GM13976 (cell line): Measurements from ENCODE around the gene FMNL1.

Experiments
- DNase-seq: peaks from one replicate; pipeline ENCODE4 v3.0.0; 2012; ENCODE audit warnings: low spot score
- in situ Hi-C: fragments of 300-500 bp; cut with MboI; formaldehyde crosslinking; loops from one replicate; pipeline ENCODE4 v1.12.0; 2022; ENCODE audit warnings: low sequenced_read_pairs, mixed read lengths, inconsistent platforms; ENCODE audit not compliant: unreplicated experiment
- TF ChIP-seq, protein P1 (sequence below): IDR thresholded peaks from 2 replicates; pipeline ENCODE4 v1.5.1; 2012; ENCODE audit warnings: borderline replicate concordance, mild to moderate bottlenecking; ENCODE audit not compliant: insufficient read depth; ENCODE audit errors: extremely low read depth, missing control alignments, control extremely low read depth

The FMNL1 gene

DNA sequence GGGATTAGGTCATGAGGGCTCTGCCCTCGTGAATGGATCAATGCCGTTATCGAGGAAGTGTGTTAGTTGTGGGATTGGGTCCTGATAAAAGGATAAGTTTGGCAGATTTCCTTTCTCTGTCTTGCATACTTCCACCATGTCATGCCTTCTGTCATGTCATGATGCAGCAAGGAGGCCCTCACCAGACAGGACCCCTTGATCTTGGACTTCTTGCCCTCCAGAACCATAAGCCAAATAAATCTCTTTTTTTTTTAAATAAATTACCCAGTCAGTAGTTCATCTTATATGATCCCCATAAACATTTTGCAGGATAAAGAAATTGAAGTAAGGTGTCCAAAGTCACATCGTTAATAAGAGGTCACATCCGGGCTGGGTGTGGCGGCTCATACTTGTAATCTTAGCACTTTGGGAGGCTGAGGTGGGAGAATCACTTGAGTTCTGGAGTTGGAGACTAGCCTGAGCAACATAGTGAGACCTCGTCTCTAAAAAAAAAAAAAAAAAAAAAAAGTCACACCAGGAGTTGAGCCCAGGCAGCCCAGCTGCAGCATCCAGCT lies 34.8 kb upstream of the FMNL1 start:
- TF ChIP-seq, protein P1, sequence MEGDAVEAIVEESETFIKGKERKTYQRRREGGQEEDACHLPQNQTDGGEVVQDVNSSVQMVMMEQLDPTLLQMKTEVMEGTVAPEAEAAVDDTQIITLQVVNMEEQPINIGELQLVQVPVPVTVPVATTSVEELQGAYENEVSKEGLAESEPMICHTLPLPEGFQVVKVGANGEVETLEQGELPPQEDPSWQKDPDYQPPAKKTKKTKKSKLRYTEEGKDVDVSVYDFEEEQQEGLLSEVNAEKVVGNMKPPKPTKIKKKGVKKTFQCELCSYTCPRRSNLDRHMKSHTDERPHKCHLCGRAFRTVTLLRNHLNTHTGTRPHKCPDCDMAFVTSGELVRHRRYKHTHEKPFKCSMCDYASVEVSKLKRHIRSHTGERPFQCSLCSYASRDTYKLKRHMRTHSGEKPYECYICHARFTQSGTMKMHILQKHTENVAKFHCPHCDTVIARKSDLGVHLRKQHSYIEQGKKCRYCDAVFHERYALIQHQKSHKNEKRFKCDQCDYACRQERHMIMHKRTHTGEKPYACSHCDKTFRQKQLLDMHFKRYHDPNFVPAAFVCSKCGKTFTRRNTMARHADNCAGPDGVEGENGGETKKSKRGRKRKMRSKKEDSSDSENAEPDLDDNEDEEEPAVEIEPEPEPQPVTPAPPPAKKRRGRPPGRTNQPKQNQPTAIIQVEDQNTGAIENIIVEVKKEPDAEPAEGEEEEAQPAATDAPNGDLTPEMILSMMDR = no peak
- no peak for DNase-seq
- in situ Hi-C loops = no loop called here

GRCh38 chr17:45189009-45189408 lies 32.7 kb upstream of the FMNL1 start:
- TF ChIP-seq, protein P1 = no peak
- in situ Hi-C loops = no loop called here
- no peak for DNase-seq

- in situ Hi-C loops = loop anchor here (10.0 kb wide), 1 partner anchor 56 kb away; the partner anchor contains the start of genes ACBD4 and PLCD3
- no peak for DNase-seq
- TF ChIP-seq, protein P1 = no peak
Measured at GRCh38 chr17:45190503-45191255, 31.0 kb upstream of the FMNL1 start.

DNA sequence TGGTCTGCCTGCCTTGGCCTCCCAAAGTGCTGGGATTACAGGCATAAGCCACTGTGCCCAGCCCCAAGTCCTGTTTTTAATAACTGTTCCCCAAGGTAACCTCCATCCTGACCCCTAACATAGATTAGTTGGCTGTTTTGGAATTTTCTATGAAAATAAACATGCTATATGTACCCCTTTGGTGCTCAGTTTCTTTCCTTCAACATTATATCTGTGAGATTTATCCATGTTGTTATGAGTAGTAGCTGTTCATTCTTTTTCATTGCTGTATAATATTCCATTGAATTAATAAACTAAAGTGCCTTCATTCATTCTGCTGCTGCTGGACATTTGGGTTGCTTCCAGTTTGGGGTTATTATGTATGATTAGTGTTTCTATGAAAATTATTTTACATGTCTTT lies 26.3 kb upstream of the FMNL1 start:
- TF ChIP-seq, protein P1 = no peak
- in situ Hi-C loops = loop anchor here (10.0 kb wide), 1 partner anchor 61 kb away; the partner anchor contains the start of genes ACBD4 and PLCD3
- no peak for DNase-seq

- in situ Hi-C loops = loop anchor here (10.0 kb wide), 1 partner anchor 62 kb away; the partner anchor contains the start of genes ACBD4 and PLCD3
- DNase-seq = no peak
- TF ChIP-seq, protein P1 = no peak
Measured at GRCh38 chr17:45197108-45197507, 24.6 kb upstream of the FMNL1 start.

DNA sequence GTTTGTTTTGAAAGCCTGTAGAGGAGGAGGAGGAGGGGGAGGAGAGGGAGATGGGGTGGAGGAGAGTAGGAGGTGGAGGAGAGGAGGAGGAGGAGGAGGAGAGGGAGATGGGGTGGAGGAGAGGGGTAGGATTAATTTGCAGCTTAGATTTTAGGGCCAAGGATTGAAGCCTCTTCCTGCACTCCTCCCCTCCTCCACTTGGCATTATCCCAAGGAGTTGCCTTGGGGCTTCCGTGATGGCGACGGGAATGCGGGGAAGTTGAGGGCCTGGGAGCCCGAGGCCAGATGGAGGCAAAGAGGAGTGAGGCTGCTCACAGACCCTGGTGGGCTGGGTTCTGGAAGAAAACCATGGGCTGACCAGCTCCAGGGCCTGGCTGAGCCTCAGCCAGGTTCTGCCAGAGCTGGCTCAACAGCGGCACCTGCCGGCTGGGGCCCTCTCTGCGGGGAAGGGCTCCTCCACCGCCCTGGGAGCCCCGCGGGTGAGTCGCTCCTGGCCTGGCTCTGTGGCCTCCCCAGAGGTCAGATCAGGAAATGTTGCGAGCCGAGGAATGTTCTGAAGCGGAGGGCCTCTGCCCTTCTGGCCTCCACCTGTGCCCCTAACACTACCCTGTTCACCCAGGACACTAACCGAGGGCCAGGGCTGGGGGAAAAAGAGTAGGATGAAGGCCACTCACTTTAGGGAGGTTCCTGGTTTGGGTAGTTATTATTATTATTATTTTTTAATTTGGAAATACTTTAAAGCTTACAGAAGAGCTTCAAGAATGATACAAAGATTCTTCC lies 23.9 kb upstream of the FMNL1 start:
- in situ Hi-C loops = loop anchor here (10.0 kb wide), 1 partner anchor 63 kb away; the partner anchor contains the start of genes ACBD4 and PLCD3
- DNase-seq = peak; percentile 92

More for the DNA sequence above, 23.9 kb upstream of the FMNL1 start:
- TF ChIP-seq, protein P1 = peak; percentile 97
